ENCODE measurements around the gene CHRDL1.
"Not testable (repeated sequence)": the region's sequence is repeated elsewhere in the genome, so short reads cannot be mapped to it uniquely, and the experiment has no call there.

The CHRDL1 gene

DNA sequence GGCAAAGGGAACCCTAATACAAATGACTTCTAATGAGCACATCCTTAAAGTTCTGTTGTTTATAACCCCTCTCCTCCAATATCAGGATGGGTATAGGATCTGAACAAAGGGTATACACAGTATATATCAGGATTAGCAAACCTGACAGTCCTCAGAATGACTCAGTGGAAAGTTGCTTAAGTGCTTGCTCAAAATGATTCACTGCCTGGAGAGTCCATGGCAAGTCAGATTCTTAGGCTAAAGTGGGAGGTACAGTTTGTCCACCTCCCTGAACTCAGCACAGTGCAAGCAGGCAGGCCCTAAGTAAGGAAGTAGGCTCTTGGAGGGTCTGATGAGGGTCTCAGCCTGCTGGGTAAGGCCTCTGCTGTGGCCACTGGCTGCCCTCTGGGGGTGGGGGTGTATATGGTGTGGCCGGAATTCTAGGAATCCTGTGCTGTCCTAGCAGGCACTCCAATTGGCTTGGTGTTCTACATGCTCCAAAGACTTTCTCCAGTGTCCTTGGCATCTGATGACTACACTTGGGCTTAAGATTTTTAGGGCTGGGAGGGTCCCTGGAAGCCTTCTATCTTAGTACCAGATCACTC is 54.3 kb downstream of the CHRDL1 start:
- DNase-seq = peak; percentile 64

- peak; percentile 72 for DNase-seq
Measured at GRCh38 chrX:110734894-110735541, 60.6 kb downstream of the CHRDL1 start.

GRCh38 chrX:110734271-110734670 is 61.3 kb downstream of the CHRDL1 start:
- peak; percentile 5 for DNase-seq

DNA sequence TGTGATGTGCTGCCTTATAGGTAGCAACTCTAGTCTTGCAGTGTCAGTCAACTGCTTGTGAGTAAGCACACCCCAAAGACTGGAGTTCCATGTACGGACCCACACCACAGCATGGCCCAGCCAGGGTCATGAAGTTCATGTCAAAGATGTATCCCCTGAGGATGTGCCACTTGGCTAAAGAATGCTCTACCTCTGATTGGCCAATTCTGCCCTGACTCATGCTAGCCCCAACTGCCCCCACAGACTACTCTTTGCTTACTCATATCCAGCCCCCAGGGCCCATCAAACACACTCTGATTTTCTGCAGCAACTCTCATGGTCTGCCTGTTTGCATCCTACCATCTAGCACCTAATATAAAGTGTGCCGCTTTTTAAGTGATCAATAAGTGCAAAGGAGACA is 62.5 kb downstream of the CHRDL1 start:
- DNase-seq = peak; percentile 10

- peak; percentile 11 for DNase-seq
Measured at GRCh38 chrX:110732266-110732665, 63.4 kb downstream of the CHRDL1 start.

DNA sequence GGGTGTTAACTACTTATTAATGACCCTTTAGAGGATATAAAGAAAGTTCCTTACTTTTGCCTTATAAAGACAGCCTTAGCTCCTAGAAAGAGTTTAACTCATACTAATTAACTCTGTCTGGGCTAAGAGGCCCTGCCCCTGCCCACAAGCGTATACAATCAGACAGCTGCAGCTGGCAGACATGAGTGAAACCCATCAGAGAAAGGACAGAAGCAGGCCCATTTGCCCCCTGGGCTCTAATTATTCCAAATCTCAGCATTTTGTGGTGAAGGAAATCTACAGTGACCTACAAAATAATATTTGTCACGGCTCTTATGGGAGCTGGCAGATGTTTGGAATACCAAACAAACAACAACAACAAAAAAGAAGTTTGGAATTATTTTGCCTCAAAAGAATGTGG is 71.8 kb downstream of the CHRDL1 start:
- DNase-seq = no peak

- no peak for DNase-seq
Measured at GRCh38 chrX:110722135-110722534, 73.5 kb downstream of the CHRDL1 start.

DNA sequence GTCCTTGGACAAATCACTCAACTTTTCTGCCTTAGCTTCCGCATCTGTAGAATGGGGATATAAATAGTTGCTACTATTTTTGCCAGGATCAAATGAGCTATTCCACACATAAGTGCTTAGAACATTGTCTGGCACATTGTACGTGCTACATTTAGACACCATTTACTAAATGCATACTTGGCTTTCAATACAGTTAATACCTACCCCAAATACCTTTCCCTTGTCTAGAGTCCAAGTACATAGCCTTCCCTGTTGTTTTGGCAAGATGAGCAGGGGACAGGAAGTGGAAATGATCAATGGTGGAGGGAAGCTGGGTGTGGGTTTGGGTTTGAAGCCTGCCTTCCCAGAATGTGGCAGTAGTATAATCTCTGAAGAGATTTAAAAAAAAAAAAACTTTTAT is 82.0 kb downstream of the CHRDL1 start:
- no peak for DNase-seq

DNA sequence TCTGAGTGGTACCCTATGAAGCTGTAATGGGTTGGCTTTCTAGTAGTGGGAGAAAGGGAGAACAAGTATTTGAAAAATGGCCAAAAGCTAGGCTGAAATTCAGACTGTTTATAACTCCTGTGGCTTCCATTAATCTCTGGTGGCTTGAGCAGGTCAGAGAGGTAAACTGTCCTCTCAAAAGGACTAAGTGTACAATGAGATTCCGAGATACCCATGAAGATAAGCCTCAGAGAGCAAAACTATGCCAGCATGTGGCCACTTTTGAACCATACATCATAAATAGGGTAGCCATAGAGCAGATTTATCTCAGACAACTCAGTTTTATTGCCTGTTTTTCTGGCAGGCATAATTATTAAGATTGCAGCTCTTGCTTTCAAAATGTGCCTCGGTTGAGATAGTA is 89.2 kb downstream of the CHRDL1 start:
- DNase-seq = no peak

DNA sequence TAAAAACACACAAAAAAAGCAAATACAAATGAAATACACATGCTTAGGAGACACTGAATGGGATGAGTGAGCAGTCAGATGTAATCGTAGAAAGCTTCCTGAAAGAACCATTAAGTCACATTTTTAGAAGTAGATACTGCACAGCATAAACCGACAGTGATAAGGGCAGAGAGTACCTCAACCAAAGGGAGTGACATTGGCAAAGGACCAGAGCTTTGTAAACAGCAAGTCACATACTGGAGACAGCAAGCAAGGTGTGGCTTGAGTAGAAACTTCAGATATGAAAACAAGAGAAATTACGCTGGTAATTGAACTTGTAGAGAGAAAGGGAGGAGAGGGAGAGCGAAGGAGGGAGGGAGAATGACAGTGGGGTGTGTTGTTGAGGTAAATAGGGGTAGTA is 92.0 kb downstream of the CHRDL1 start:
- no peak for DNase-seq

DNA sequence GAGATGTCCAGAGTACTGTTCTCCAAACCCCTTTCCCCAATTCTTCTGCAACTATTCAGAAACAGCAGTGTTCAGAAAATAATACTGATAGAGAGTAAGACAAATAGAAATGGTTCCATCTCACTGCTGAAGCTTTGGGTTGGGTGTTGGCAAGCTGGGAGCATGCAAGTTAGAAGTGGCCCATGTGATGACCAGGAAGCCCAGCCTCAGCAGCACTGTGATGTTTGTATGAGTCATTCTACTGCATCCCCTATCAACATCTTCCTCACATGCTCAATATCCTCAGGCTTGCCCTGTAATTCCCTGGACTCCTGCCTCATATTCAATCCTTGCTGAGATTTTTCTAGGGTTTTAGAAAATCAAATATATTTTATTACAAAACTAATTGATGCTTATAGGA is 96.5 kb downstream of the CHRDL1 start:
- DNase-seq = no peak

DNA sequence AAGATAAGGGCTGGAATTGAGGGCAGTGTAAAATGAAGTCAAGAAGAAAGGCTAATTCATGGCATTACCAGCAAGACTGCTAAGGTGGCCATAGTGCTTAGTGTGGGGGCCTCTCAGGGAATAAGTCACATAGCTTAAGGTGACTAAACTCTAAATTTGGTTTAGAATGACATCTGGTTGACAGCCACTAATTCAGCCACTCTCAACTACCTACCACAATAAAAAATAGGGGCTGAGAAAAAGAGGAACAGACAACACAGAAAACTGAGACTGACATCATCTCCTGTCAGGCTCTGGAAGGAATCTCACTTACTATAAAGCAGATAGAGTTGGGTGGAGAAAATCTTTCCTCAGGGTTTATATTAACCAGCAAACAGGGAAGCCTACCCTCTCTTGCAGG is 96.9 kb downstream of the CHRDL1 start:
- no peak for DNase-seq

DNA sequence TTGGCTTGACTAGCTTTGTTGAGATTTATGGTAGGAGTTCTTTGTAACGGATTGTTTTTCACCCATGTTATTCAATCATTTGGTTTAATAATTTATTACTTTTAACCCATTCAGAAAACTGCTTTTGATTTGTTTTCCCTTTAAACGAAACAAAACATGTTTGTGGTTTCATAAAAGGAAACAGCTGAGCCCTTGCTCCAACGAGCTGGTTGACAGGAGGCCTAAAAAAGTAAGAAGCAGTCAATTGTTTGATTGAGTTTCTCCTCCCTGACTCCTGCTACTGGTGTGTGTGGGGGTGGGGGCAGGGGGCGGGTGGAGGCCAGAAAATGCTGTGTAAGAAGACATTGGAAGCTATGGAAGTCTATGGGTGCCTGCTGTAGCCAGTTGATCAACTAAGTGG is 102.8 kb downstream of the CHRDL1 start:
- DNase-seq = no peak

GRCh38 chrX:110691446-110691845 is 104.2 kb downstream of the CHRDL1 start:
- DNase-seq = peak; percentile 12

GRCh38 chrX:110684653-110685052 is 111.0 kb downstream of the CHRDL1 start:
- DNase-seq = no peak

- DNase-seq = no peak
Measured at GRCh38 chrX:110683925-110684324, 111.7 kb downstream of the CHRDL1 start.

GRCh38 chrX:110678591-110678990 is 117.0 kb downstream of the CHRDL1 start:
- DNase-seq = no peak

- DNase-seq = no peak
Measured at GRCh38 chrX:110675886-110676285, 119.7 kb downstream of the CHRDL1 start.

- peak; percentile 10 for DNase-seq
Measured at GRCh38 chrX:110671068-110671803, 124.4 kb downstream of the CHRDL1 start.

DNA sequence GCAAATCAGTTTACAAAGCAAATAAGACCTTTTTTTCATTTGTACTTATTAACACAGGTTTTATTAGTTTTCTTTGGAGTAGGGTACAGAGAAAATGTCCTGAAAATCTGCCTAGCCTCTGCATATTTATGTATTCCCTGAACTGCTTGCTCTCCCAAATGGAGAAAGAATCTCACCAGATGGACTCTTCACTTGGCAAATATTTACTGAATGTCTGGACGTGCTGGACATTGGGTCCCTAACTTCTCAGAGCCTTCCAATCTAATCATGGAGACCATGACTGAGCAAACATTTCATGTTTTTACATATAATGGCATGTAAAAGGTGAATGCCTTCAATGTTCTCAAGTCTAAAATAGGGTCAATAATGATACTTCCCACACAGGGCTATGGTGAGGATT is 126.0 kb downstream of the CHRDL1 start:
- no peak for DNase-seq

GRCh38 chrX:110667706-110668105 is 127.9 kb downstream of the CHRDL1 start:
- no peak for DNase-seq

- peak; percentile 19 for DNase-seq
Measured at GRCh38 chrX:110665223-110666002, 130.2 kb downstream of the CHRDL1 start.

GRCh38 chrX:110657073-110657472 is 138.5 kb downstream of the CHRDL1 start:
- no peak for DNase-seq

GRCh38 chrX:110654280-110654679 is 141.3 kb downstream of the CHRDL1 start:
- not testable (repeated sequence) for DNase-seq
